SK-N-SH (cell line): ENCODE data around the gene SDHA. TPM values are rescaled to one million over a fixed set of nuclear protein-coding genes. Genes with fewer than 3 reads are reported as not detected.

Experiments
- CTCF ChIA-PET: fragments of 300-600, 350-600 bp; formaldehyde crosslinking; extraction: SDS; loops from one replicate; lab custom pipeline; 2021; lab: Yijun Ruan, JAX
- POLR2A ChIA-PET: fragments of 350-600 bp; sonication (Branson Sonifier 250); formaldehyde crosslinking; extraction: SDS; loops from one replicate; lab custom pipeline; 2020; ENCODE audit warnings: antibody characterized with exemption, inconsistent platforms; lab: Yijun Ruan, JAX
- DNase-seq: peaks from one replicate; pipeline ENCODE4 v3.0.0; 2012
- H2AFZ ChIP-seq: fragments of 200-600 bp; sonication (generic); 2 replicates; pipeline ENCODE4 v1.8.1; 2016; ENCODE audit warnings: antibody characterized with exemption, mild to moderate bottlenecking, low read depth
- H3F3A ChIP-seq: fragments of 200-600 bp; sonication (generic); replicated peaks from 2 replicates; pipeline ENCODE3; 2016; ENCODE audit warnings: antibody characterized with exemption, mild to moderate bottlenecking; ENCODE audit not compliant: insufficient read depth
- H3K27ac ChIP-seq, 2 experiments: fragments of 200-500 bp in 1 of 2; fragments of 200-600 bp in 1 of 2; sonication (Bioruptor generic) in 1 of 2; sonication (generic), shearing (Covaris generic) in 1 of 2; 2 replicates each; pipeline versions ENCODE4 v1.5.1 to v1.6.1; 2014 to 2016; ENCODE audit warnings: low read depth in 2 of 2, inconsistent platforms in 1 of 2, low read length in 1 of 2, mild to moderate bottlenecking in 1 of 2, mixed read lengths in 1 of 2
- H3K27me3 ChIP-seq: fragments of 200-600 bp; sonication (generic), shearing (Covaris generic); 2 replicates; pipeline ENCODE4 v1.6.1; 2016; ENCODE audit warnings: mixed run types; ENCODE audit not compliant: insufficient read depth
- H3K36me3 ChIP-seq, 2 experiments: fragments of 200-500 bp in 1 of 2; fragments of 200-600 bp in 1 of 2; sonication (Bioruptor generic) in 1 of 2; sonication (generic) in 1 of 2; replicated peaks in 1 of 2; 2 replicates each; pipeline versions ENCODE3 to v1.5.1; 2014 to 2016; ENCODE audit warnings: low read length in 1 of 2, mild to moderate bottlenecking in 1 of 2; ENCODE audit not compliant: insufficient read depth in 2 of 2, control insufficient read depth in 1 of 2
- H3K4me1 ChIP-seq, 2 experiments: fragments of 200-500 bp in 1 of 2; fragments of 200-600 bp in 1 of 2; sonication (Bioruptor generic) in 1 of 2; sonication (generic), shearing (Covaris generic) in 1 of 2; 2 replicates each; pipeline versions ENCODE4 v1.5.1 to v1.6.1; 2014 to 2016; ENCODE audit warnings: low read depth in 1 of 2, low read length in 1 of 2, mixed run types in 1 of 2; ENCODE audit not compliant: insufficient read depth in 2 of 2, control insufficient read depth in 1 of 2
- H3K4me2 ChIP-seq: fragments of 200-600 bp; sonication (generic), shearing (Covaris generic); 2 replicates; pipeline ENCODE4 v1.6.1; 2017; ENCODE audit warnings: mixed run types
- H3K4me3 ChIP-seq, 2 experiments: fragments of 200-500 bp in 1 of 2; fragments of 200-600 bp in 1 of 2; sonication (Bioruptor generic) in 1 of 2; sonication (generic), shearing (Covaris generic) in 1 of 2; 2 replicates each; pipeline versions ENCODE4 v1.5.1 to v1.8.1; 2014 to 2016; ENCODE audit warnings: low read depth in 2 of 2, inconsistent platforms in 1 of 2, low read length in 1 of 2, mild to moderate bottlenecking in 1 of 2, mixed read lengths in 1 of 2, moderate library complexity in 1 of 2
- H3K79me2 ChIP-seq: fragments of 200-600 bp; sonication (generic); 2 replicates; pipeline ENCODE4 v1.8.1; 2017; ENCODE audit warnings: mild to moderate bottlenecking; ENCODE audit not compliant: insufficient read depth
- H3K9ac ChIP-seq: fragments of 200-600 bp; sonication (generic); 2 replicates; pipeline ENCODE4 v1.6.1; 2017; ENCODE audit warnings: mixed run types
- H3K9me2 ChIP-seq: fragments of 200-600 bp; sonication (generic); 2 replicates; pipeline ENCODE4 v1.6.1; 2017; ENCODE audit warnings: mixed run types
- H3K9me3 ChIP-seq: fragments of 200-600 bp; sonication (generic); 2 replicates; pipeline ENCODE4 v1.6.1; 2017; ENCODE audit warnings: mixed run types, mild to moderate bottlenecking, moderate library complexity
- H4K20me1 ChIP-seq: fragments of 200-600 bp; sonication (generic); 2 replicates; pipeline ENCODE4 v1.6.1; 2017; ENCODE audit warnings: mild to moderate bottlenecking, mixed run types; ENCODE audit not compliant: insufficient read depth
- CHD2 ChIP-seq: fragments of 150-350 bp; IDR thresholded peaks from 2 replicates; pipeline ENCODE4 v1.6.1; 2018; ENCODE audit warnings: low read length; ENCODE audit not compliant: partially characterized antibody
- FOSL2 ChIP-seq: IDR thresholded peaks from 2 replicates; pipeline ENCODE4 v1.4.0; 2012; ENCODE audit warnings: low read depth, mild to moderate bottlenecking, moderate library complexity, borderline replicate concordance
- FOXM1 ChIP-seq: IDR thresholded peaks from 2 replicates; pipeline ENCODE4 v1.4.0; 2012; ENCODE audit warnings: low read depth, mild to moderate bottlenecking
- GABPA ChIP-seq: IDR thresholded peaks from 2 replicates; pipeline ENCODE4 v1.4.0; 2012; ENCODE audit warnings: low read depth, mild to moderate bottlenecking
- GATA2 ChIP-seq: sonication (generic); formaldehyde crosslinking; IDR thresholded peaks from 2 replicates; pipeline ENCODE4 v1.5.0; 2020; ENCODE audit warnings: mild to moderate bottlenecking, missing genetic modification reagents
- JUND ChIP-seq: IDR thresholded peaks from 2 replicates; pipeline ENCODE4 v1.4.0; 2012
- MEF2A ChIP-seq: IDR thresholded peaks from 2 replicates; pipeline ENCODE4 v1.4.0; 2012; ENCODE audit warnings: low read depth, borderline replicate concordance
- MXI1 ChIP-seq: IDR thresholded peaks from 2 replicates; pipeline ENCODE4 v1.6.1; 2012; ENCODE audit warnings: mild to moderate bottlenecking, low read depth, low read length, improper control_type of control experiment
- NFIC ChIP-seq: IDR thresholded peaks from 2 replicates; pipeline ENCODE4 v1.4.0; 2012; ENCODE audit warnings: borderline replicate concordance
- NRF1 ChIP-seq: IDR thresholded peaks from 2 replicates; pipeline ENCODE4 v1.6.1; 2012; ENCODE audit warnings: low read depth, mild to moderate bottlenecking, low read length
- POLR2AphosphoS5 ChIP-seq: IDR thresholded peaks from 2 replicates; pipeline ENCODE4 v1.6.1; 2012; ENCODE audit warnings: low read depth, low read length
- RAD21 ChIP-seq: IDR thresholded peaks from 2 replicates; pipeline ENCODE4 v1.6.1; 2012; ENCODE audit warnings: mild to moderate bottlenecking, low read length
- RCOR1 ChIP-seq: fragments of 150-350 bp; IDR thresholded peaks from 2 replicates; pipeline ENCODE4 v1.6.1; 2017; ENCODE audit warnings: antibody characterized with exemption, low read length
- SIN3A ChIP-seq: IDR thresholded peaks from 2 replicates; pipeline ENCODE4 v1.6.1; 2012; ENCODE audit warnings: low read depth, mild to moderate bottlenecking, low read length, moderate library complexity, borderline replicate concordance
- SMC3 ChIP-seq: IDR thresholded peaks from 2 replicates; pipeline ENCODE4 v1.6.1; 2012; ENCODE audit warnings: low read depth, low read length, improper control_type of control experiment
- TAF1 ChIP-seq: IDR thresholded peaks from 2 replicates; pipeline ENCODE4 v1.6.1; 2012; ENCODE audit warnings: low read depth, mild to moderate bottlenecking, low read length, moderate library complexity, borderline replicate concordance
- TEAD4 ChIP-seq: IDR thresholded peaks from 2 replicates; pipeline ENCODE4 v1.4.0; 2012; ENCODE audit warnings: mild to moderate bottlenecking, borderline replicate concordance; ENCODE audit not compliant: insufficient read depth
- USF2 ChIP-seq: fragments of 150-350 bp; IDR thresholded peaks from 2 replicates; pipeline ENCODE4 v1.6.1; 2017; ENCODE audit warnings: antibody characterized with exemption, low read length, low read depth, borderline replicate concordance
- YY1 ChIP-seq: IDR thresholded peaks from 2 replicates; pipeline ENCODE4 v1.4.0; 2012; ENCODE audit warnings: low read depth, mild to moderate bottlenecking
- WGBS: methylation state at CpG from one replicate; pipeline ENCODE4 v1.1.6; 2017; ENCODE audit warnings: low lambda C conversion rate; 5-methylcytosine and 5-hydroxymethylcytosine counted together
- polyA plus RNA-seq, 3 experiments: library from polyadenylated mRNA; depleted of rRNA; stranded (reverse); fragments of >200 nt; gene quantifications; 2 replicates each; pipeline ENCODE4 v1.2.3, GENCODE V29; 2012
- TF ChIP-seq, protein P1 (sequence below): fragments of 150-350 bp; IDR thresholded peaks from 2 replicates; pipeline ENCODE4 v1.6.1; 2016; ENCODE audit warnings: mild to moderate bottlenecking, low read depth, low read length
- TF ChIP-seq, protein P2 (sequence below): IDR thresholded peaks from 2 replicates; pipeline ENCODE4; 2012
- TF ChIP-seq, protein P3 (sequence below): IDR thresholded peaks from 2 replicates; pipeline ENCODE4 v1.4.0; 2012; ENCODE audit warnings: low read depth

Gene SDHA
- polyA plus RNA-seq, 1 of the 3 experiments (the other 2 are of a cell fraction), result 106 TPM

- Histone ChIP-seq H3K9me2 (no peaks in the 10 kb centered on the region), H3F3A (no peaks in the 10 kb centered on the region), H2AFZ (no peak overlapping the region), H3K4me2 (no peak overlapping the region), H3K36me3 (no peaks in the 10 kb centered on the region), H3K27me3 (no peaks in the 10 kb centered on the region), H3K4me1 (peaks cover 0 to 16% of the 10 kb centered on the region in 2 experiments; a peak in 1 of 4 replicates), H3K79me2 (no peaks in the 10 kb centered on the region), H3K9me3 (no peaks in the 10 kb centered on the region), H3K4me3 (no peak overlapping the region), H3K9ac (no peak overlapping the region), H3K27ac (no peak overlapping the region), H4K20me1 (no peaks in the 10 kb centered on the region)
- POLR2A ChIA-PET, result no interaction called here
- CTCF ChIA-PET, result interaction anchor here (0.7 kb wide), 1 partner anchor 241 kb away, joined by 3 read pairs; no protein-coding TSS in a partner anchor
- WGBS, result 76% methylated on average over 9 of the region's 11 CpGs
- TF ChIP-seq POLR2AphosphoS5, result no peak
- TF ChIP-seq RCOR1, result no peak
- TF ChIP-seq, protein P1, sequence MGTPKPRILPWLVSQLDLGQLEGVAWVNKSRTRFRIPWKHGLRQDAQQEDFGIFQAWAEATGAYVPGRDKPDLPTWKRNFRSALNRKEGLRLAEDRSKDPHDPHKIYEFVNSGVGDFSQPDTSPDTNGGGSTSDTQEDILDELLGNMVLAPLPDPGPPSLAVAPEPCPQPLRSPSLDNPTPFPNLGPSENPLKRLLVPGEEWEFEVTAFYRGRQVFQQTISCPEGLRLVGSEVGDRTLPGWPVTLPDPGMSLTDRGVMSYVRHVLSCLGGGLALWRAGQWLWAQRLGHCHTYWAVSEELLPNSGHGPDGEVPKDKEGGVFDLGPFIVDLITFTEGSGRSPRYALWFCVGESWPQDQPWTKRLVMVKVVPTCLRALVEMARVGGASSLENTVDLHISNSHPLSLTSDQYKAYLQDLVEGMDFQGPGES, result no peak
- TF ChIP-seq, protein P2, sequence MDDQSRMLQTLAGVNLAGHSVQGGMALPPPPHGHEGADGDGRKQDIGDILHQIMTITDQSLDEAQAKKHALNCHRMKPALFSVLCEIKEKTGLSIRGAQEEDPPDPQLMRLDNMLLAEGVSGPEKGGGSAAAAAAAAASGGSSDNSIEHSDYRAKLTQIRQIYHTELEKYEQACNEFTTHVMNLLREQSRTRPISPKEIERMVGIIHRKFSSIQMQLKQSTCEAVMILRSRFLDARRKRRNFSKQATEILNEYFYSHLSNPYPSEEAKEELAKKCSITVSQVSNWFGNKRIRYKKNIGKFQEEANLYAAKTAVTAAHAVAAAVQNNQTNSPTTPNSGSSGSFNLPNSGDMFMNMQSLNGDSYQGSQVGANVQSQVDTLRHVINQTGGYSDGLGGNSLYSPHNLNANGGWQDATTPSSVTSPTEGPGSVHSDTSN, result no peak
- no peak for TF ChIP-seq CHD2
- TF ChIP-seq MEF2A, result no peak
- no peak for TF ChIP-seq TAF1
- TF ChIP-seq GABPA, result no peak
- TF ChIP-seq RAD21, result no peak
- no peak for TF ChIP-seq TEAD4
- TF ChIP-seq FOSL2, result no peak
- TF ChIP-seq, protein P3, sequence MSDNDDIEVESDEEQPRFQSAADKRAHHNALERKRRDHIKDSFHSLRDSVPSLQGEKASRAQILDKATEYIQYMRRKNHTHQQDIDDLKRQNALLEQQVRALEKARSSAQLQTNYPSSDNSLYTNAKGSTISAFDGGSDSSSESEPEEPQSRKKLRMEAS, result no peak
- no peak for TF ChIP-seq NFIC
- no peak for TF ChIP-seq YY1
- no peak for TF ChIP-seq MXI1
- no peak for DNase-seq
Measured at GRCh38 chr5:189976-190365, 28.1 kb upstream of the SDHA start.

- CTCF ChIA-PET, result interaction anchor here (0.7 kb wide), 1 partner anchor 241 kb away, joined by 3 read pairs; no protein-coding TSS in a partner anchor
- Histone ChIP-seq H3K79me2 (no peaks in the 10 kb centered on the region), H3K27me3 (no peaks in the 10 kb centered on the region), H3K9ac (no peak overlapping the region), H3K9me2 (no peaks in the 10 kb centered on the region), H3K9me3 (no peaks in the 10 kb centered on the region), H3K4me3 (no peak overlapping the region), H3K4me1 (peaks cover 0 to 12% of the 10 kb centered on the region in 2 experiments; a peak in 1 of 4 replicates), H3K4me2 (no peak overlapping the region), H4K20me1 (no peaks in the 10 kb centered on the region), H2AFZ (no peak overlapping the region), H3K36me3 (no peaks in the 10 kb centered on the region), H3F3A (no peaks in the 10 kb centered on the region), H3K27ac (no peak overlapping the region)
- TF ChIP-seq USF2 (no peak), SIN3A (no peak), FOXM1 (no peak), NRF1 (no peak), GABPA (no peak), GATA2 (no peak), RAD21 (no peak), JUND (no peak), SMC3 (no peak), MXI1 (no peak)
- WGBS, result 70% methylated on average over 15 of the region's 16 CpGs
- POLR2A ChIA-PET, result no interaction called here
- no peak for DNase-seq
Measured at GRCh38 chr5:190366-191035, 27.6 kb upstream of the SDHA start.
